ENCODE measurements around the gene FEM1A.

DNA sequence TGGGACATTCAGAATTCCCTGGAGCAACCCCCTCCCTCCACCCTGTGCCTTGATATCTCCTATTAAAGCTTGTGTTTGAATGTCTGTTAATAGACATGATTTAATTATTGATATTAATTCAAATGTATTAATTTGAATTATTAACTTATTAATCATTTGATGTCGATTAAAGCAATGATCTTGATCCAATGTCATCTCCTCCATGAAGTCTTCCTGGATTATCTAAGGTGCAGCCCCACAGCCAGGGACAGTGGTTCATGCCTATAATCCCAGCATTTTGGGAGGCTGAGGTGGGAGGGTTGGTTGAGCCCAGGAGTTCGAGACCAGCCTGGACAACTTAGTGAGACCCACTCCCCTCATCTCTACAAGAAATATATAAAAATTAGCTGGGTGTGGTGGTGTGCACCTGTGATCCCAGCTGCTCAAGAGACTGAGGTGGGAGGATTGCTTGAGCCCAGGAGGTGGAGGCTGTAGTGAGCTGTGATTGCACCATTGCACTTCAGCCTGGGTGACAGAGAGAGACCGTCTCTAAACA is 9.6 kb downstream of the FEM1A start:
- TF ChIP-seq, protein P1, sequence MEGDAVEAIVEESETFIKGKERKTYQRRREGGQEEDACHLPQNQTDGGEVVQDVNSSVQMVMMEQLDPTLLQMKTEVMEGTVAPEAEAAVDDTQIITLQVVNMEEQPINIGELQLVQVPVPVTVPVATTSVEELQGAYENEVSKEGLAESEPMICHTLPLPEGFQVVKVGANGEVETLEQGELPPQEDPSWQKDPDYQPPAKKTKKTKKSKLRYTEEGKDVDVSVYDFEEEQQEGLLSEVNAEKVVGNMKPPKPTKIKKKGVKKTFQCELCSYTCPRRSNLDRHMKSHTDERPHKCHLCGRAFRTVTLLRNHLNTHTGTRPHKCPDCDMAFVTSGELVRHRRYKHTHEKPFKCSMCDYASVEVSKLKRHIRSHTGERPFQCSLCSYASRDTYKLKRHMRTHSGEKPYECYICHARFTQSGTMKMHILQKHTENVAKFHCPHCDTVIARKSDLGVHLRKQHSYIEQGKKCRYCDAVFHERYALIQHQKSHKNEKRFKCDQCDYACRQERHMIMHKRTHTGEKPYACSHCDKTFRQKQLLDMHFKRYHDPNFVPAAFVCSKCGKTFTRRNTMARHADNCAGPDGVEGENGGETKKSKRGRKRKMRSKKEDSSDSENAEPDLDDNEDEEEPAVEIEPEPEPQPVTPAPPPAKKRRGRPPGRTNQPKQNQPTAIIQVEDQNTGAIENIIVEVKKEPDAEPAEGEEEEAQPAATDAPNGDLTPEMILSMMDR (IDR thresholded peaks at IDR 0.05): no peak
- no peak for TF ChIP-seq EZH2 (IDR thresholded peaks at IDR 0.05; ENCODE audit: borderline replicate concordance, insufficient read depth, low read depth, low read length, poor library complexity, severe bottlenecking)
